ENCODE measurements around the gene FJX1. TPM values are rescaled to one million over a fixed set of nuclear protein-coding genes. Genes with fewer than 3 reads are reported as not detected.

Gene FJX1
- total and polyA plus RNA-seq, 12 donors = 0.57 to 4.7 (median 1.5) TPM

DNA sequence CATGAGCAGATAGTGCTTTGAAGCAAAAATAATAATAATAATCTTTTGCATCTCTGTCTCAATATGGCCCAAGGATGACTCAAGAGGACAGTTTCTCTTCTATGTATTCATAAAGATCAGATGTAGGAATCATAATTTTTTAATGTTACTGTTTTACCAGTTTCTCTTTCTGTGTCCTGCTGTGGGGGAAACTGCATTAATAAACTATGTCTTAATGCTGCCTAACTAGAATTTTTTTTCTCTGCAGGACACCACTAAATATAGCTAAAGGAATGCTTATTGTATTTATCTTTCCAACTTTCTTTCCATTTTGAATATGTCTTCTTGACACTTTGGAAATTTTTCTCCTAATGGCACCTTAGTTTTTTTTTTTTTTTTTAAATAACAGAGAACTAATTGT lies 6.5 kb downstream of the FJX1 start:
- Histone ChIP-seq H3K36me3 (no peaks in the 10 kb centered on the region), H3K4me3 (no peak overlapping the region), H3K27ac (no peak overlapping the region), H3K4me1 (peaks cover 0 to 41% (median 18%) of the 10 kb centered on the region in 9 donors), H3K9me3 (no peaks in the 10 kb centered on the region), H3K27me3 (peaks cover 0 to 71% (median 4%) of the 10 kb centered on the region in 7 donors)
- TF ChIP-seq, protein P1, sequence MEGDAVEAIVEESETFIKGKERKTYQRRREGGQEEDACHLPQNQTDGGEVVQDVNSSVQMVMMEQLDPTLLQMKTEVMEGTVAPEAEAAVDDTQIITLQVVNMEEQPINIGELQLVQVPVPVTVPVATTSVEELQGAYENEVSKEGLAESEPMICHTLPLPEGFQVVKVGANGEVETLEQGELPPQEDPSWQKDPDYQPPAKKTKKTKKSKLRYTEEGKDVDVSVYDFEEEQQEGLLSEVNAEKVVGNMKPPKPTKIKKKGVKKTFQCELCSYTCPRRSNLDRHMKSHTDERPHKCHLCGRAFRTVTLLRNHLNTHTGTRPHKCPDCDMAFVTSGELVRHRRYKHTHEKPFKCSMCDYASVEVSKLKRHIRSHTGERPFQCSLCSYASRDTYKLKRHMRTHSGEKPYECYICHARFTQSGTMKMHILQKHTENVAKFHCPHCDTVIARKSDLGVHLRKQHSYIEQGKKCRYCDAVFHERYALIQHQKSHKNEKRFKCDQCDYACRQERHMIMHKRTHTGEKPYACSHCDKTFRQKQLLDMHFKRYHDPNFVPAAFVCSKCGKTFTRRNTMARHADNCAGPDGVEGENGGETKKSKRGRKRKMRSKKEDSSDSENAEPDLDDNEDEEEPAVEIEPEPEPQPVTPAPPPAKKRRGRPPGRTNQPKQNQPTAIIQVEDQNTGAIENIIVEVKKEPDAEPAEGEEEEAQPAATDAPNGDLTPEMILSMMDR (IDR thresholded peaks at IDR 0.05) = no peak
- ATAC-seq (no peak), DNase-seq (no peak)
- intact Hi-C loops (cut with DNase I) = loop anchor here in 4 of 10 donors (5.0 to 10.0 kb wide), 3 partner anchors 38 to 850 kb away; partner anchors contain the start of gene TRIM44 (in 3 of the 4)

DNA sequence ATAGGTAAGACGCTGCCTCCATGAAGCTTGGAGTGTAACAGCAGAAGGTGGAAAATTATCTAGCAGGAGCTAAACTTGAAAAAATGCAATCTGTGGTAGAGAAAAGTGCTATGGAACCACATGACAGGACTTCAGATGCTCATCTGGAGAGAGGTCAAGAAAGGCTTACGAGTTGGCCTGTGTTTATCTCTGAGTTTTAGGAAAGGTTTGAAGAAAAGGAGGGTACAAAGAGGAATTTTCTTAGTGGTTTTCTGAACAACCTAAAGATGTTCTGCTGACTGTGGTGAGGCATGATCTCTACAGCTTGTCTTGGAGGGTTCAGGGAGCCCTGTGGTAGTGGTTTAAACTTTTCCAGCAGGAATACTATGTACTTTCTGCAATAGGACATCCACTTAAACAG lies 8.2 kb downstream of the FJX1 start:
- WGBS, 2 donors = 97 to 100% methylated on average over 2 of the region's 2 CpGs
- no peak overlapping the region for H3K4me3 ChIP-seq
- DNase-seq = no peak

DNA sequence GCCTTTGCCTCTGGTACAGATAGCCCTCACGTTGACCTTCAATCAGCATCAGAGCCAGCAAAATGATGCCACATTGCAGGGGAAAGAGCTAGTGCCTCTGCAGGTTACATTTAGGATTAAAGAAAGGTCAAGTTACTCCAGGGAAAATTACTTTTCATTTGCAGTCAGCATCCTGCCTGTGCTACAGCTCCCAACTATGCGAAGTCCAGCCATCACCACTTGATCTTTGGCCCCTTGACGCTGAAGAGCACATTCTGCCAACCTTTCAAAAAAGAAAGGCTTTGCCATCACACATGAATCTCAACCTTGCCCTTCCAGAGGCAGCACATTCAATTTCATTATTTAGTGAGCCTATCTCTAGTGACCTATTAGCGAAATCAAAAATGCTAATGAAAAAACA lies 11.3 kb downstream of the FJX1 start:
- Histone ChIP-seq H3K27me3 (peaks cover 0 to 52% (median 18%) of the 10 kb centered on the region in 7 donors), H3K27ac (no peak overlapping the region), H3K36me3 (no peaks in the 10 kb centered on the region), H3K4me1 (peaks cover 0 to under 1% (median 0%) of the 10 kb centered on the region in 9 donors), H3K9me3 (no peaks in the 10 kb centered on the region), H3K4me3 (no peak overlapping the region)
- intact Hi-C loops (cut with DNase I) = loop anchor here in 1 of 10 donors (10.0 kb wide), 1 partner anchor 845 kb away; no protein-coding TSS in a partner anchor
- 91% methylated on average over 4 of the region's 4 CpGs for WGBS, 2 donors
- ATAC-seq = no peak
- TF ChIP-seq, protein P1 (IDR thresholded peaks at IDR 0.05) = no peak
- DNase-seq = no peak

More for the DNA sequence above, 8.2 kb downstream of the FJX1 start:
- TF ChIP-seq, protein P1 (IDR thresholded peaks at IDR 0.05) = no peak
- no peak overlapping the region for H3K27ac ChIP-seq
- H3K9me3 ChIP-seq = no peaks in the 10 kb centered on the region
- H3K36me3 ChIP-seq = no peaks in the 10 kb centered on the region
- intact Hi-C loops (cut with DNase I) = loop anchor here in 1 of 10 donors (10.0 kb wide), 1 partner anchor 848 kb away; no protein-coding TSS in a partner anchor
- peaks cover 0 to 62% (median 12%) of the 10 kb centered on the region in 7 donors for H3K27me3 ChIP-seq
- ATAC-seq = no peak
- H3K4me1 ChIP-seq = peaks cover 0 to 29% (median 8%) of the 10 kb centered on the region in 9 donors

DNA sequence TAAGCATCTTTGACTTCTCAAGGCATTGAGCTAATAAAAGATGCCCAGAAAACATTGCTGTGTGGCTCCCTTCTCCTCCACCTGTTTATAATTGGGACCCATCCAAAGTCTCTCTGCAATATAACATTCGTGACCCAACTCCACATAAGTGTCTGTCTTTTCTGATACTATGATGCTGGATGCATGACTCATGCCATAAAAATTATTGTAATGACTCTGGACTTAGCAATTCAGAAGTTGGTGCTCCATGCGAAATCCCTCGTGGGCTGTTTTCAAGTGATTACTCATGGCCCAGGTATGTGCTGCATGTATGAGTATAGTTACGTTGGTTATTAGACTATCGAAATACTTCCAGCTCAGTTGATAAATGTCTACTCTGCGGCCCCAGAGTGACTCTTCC lies 11.7 kb downstream of the FJX1 start:
- no peaks in the 10 kb centered on the region for H3K36me3 ChIP-seq
- H3K27me3 ChIP-seq = peaks cover 0 to 52% (median 18%) of the 10 kb centered on the region in 7 donors
- TF ChIP-seq, protein P1 (IDR thresholded peaks at IDR 0.05) = no peak
- no peak overlapping the region for H3K4me3 ChIP-seq
- H3K27ac ChIP-seq = no peak overlapping the region
- no peaks in the 10 kb centered on the region for H3K9me3 ChIP-seq
- no peaks in the 10 kb centered on the region for H3K4me1 ChIP-seq
- intact Hi-C loops (cut with DNase I) = loop anchor here in 1 of 10 donors (10.0 kb wide), 1 partner anchor 845 kb away; no protein-coding TSS in a partner anchor
- no peak for ATAC-seq
- 66 to 68% methylated on average over 6 of the region's 6 CpGs for WGBS, 2 donors
- no peak for DNase-seq

All from heart right ventricle (tissue), 16 donors.